Fibroblast of skin of left biceps (primary cell): ENCODE data around the gene NDUFA8.

Source experiments
- DNase-seq, 2 experiments: peaks; one replicate each; pipeline ENCODE4 v3.0.0-alpha.2; 2013; ENCODE audit warnings: low read depth in 2 of 2

The NDUFA8 gene

GRCh38 chr9:122099271-122099869, 60.2 kb downstream of the NDUFA8 start:
- DNase-seq = peak in 1 of 2 experiments; percentile 25

- no peak for DNase-seq
Measured at GRCh38 chr9:122097679-122098315, 61.8 kb downstream of the NDUFA8 start.

GRCh38 chr9:122096620-122097415, 62.8 kb downstream of the NDUFA8 start:
- no peak for DNase-seq

GRCh38 chr9:122095010-122095767, 64.4 kb downstream of the NDUFA8 start:
- DNase-seq = peak in 1 of 2 experiments; percentile 11
